ENCODE measurements around the gene RHOT2. TPM values are rescaled to one million over a fixed set of nuclear protein-coding genes. Genes with fewer than 3 reads are reported as not detected.

Gene RHOT2
- total and polyA plus RNA-seq, 10 of the 15 experiments (the other 5 are each of a cell fraction or from before 2014, with no cell fraction given) = 3.7 to 174 (median 69.8) TPM

DNA sequence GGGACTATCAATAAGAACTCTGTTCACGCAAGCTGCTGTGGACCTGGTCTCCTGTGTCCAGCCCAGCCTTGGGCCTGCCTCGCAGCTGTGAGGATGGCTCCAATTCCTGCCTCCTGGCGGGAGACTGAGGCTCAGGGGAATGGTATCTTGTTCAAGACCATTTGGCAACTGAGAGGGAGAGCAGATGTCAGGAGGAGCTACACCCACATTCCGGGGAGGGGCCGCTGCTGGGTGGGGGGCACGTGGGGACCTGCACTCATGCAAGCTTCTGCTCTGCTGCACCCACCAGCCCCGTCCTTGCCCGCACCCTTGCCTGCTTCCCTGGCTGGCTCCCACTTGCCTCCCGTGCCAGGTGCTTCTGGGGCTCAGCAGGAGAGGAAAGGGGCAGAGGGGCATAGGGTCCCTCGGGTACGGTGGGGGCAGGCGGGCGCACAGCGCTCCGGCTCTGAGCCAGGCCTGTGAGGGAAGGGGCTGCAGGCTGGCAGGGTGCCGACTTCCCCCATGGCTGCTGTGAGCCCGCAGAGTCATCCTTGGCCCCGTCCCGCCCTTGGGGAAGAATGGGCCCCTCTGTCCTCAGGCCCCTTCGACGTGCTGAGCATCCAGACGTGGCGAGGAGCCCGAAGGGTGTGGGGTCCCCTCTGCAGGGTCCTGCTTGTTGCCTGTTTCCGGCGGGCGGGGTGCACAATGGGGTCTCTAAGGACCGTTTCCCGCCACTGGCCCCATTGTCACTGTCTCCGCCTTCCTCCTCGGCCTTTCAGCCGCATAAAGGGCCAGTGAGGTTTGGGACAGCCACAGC is 49.7 kb downstream of the RHOT2 start (continued):
- TF ChIP-seq, protein P1, sequence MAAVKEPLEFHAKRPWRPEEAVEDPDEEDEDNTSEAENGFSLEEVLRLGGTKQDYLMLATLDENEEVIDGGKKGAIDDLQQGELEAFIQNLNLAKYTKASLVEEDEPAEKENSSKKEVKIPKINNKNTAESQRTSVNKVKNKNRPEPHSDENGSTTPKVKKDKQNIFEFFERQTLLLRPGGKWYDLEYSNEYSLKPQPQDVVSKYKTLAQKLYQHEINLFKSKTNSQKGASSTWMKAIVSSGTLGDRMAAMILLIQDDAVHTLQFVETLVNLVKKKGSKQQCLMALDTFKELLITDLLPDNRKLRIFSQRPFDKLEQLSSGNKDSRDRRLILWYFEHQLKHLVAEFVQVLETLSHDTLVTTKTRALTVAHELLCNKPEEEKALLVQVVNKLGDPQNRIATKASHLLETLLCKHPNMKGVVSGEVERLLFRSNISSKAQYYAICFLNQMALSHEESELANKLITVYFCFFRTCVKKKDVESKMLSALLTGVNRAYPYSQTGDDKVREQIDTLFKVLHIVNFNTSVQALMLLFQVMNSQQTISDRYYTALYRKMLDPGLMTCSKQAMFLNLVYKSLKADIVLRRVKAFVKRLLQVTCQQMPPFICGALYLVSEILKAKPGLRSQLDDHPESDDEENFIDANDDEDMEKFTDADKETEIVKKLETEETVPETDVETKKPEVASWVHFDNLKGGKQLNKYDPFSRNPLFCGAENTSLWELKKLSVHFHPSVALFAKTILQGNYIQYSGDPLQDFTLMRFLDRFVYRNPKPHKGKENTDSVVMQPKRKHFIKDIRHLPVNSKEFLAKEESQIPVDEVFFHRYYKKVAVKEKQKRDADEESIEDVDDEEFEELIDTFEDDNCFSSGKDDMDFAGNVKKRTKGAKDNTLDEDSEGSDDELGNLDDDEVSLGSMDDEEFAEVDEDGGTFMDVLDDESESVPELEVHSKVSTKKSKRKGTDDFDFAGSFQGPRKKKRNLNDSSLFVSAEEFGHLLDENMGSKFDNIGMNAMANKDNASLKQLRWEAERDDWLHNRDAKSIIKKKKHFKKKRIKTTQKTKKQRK (IDR thresholded peaks at IDR 0.05; ENCODE audit: low read depth, low read length) = no peak
- TF ChIP-seq, protein P2, sequence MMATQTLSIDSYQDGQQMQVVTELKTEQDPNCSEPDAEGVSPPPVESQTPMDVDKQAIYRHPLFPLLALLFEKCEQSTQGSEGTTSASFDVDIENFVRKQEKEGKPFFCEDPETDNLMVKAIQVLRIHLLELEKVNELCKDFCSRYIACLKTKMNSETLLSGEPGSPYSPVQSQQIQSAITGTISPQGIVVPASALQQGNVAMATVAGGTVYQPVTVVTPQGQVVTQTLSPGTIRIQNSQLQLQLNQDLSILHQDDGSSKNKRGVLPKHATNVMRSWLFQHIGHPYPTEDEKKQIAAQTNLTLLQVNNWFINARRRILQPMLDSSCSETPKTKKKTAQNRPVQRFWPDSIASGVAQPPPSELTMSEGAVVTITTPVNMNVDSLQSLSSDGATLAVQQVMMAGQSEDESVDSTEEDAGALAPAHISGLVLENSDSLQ (IDR thresholded peaks at IDR 0.05) = no peak
- TF ChIP-seq TARDBP (IDR thresholded peaks at IDR 0.05; ENCODE audit: borderline replicate concordance) (no peak), SIX5 (IDR thresholded peaks at IDR 0.05; ENCODE audit: low read depth, low read length, severe bottlenecking) (no peak), NR2C2 (IDR thresholded peaks at IDR 0.05; ENCODE audit: borderline replicate concordance, control insufficient read depth, insufficient read length, low read depth) (no peak)

DNA sequence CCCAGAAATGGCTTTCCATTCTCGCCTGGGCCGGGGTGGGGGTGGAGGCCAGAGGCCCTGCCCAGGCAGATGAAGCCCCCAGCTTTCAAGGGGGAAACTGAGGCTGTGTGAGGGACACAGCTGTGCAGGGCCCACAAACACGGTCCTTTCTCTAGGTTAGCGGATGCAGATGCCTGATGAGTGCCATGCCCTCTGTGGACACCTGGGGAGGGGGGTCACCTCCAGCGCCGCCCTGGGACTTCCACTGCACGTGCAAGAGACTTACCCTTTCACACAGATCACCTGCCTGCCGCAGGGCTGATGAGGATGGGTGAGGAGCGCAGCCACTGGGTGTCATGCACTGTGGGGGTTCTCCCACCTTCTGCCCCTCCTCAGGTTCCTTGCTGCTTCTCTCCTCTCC is 50.5 kb downstream of the RHOT2 start:
- CTCF ChIA-PET = no interaction called here
- TF ChIP-seq BMI1 (IDR thresholded peaks at IDR 0.05; ENCODE audit: borderline replicate concordance) (no peak), ZZZ3 (IDR thresholded peaks at IDR 0.05; ENCODE audit: control insufficient read depth, insufficient read length, low read depth) (no peak), ATF7 (IDR thresholded peaks at IDR 0.05; ENCODE audit: low read depth) (no peak), JUNB (IDR thresholded peaks at IDR 0.05) (no peak), NFYB (IDR thresholded peaks at IDR 0.05; ENCODE audit: insufficient read depth, low read depth, low read length) (no peak), ZNF207 (IDR thresholded peaks at IDR 0.05; ENCODE audit: borderline replicate concordance) (no peak), SREBF1 (IDR thresholded peaks at IDR 0.05; ENCODE audit: low read length) (no peak), SMC3 (IDR thresholded peaks at IDR 0.05; ENCODE audit: borderline replicate concordance, low read length) (no peak)
- TF ChIP-seq, protein P3, sequence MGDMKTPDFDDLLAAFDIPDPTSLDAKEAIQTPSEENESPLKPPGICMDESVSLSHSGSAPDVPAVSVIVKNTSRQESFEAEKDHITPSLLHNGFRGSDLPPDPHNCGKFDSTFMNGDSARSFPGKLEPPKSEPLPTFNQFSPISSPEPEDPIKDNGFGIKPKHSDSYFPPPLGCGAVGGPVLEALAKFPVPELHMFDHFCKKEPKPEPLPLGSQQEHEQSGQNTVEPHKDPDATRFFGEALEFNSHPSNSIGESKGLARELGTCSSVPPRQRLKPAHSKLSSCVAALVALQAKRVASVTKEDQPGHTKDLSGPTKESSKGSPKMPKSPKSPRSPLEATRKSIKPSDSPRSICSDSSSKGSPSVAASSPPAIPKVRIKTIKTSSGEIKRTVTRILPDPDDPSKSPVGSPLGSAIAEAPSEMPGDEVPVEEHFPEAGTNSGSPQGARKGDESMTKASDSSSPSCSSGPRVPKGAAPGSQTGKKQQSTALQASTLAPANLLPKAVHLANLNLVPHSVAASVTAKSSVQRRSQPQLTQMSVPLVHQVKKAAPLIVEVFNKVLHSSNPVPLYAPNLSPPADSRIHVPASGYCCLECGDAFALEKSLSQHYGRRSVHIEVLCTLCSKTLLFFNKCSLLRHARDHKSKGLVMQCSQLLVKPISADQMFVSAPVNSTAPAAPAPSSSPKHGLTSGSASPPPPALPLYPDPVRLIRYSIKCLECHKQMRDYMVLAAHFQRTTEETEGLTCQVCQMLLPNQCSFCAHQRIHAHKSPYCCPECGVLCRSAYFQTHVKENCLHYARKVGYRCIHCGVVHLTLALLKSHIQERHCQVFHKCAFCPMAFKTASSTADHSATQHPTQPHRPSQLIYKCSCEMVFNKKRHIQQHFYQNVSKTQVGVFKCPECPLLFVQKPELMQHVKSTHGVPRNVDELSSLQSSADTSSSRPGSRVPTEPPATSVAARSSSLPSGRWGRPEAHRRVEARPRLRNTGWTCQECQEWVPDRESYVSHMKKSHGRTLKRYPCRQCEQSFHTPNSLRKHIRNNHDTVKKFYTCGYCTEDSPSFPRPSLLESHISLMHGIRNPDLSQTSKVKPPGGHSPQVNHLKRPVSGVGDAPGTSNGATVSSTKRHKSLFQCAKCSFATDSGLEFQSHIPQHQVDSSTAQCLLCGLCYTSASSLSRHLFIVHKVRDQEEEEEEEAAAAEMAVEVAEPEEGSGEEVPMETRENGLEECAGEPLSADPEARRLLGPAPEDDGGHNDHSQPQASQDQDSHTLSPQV (IDR thresholded peaks at IDR 0.05) = no peak

More for the DNA sequence above, 50.5 kb downstream of the RHOT2 start:
- intact Hi-C loops (cut with micrococcal nuclease; ENCODE audit: unreplicated experiment) = no loop called here
- FAIRE-seq (no peak), DNase-seq (ENCODE audit: low read depth, low spot score) (no peak), ATAC-seq (no peak)
- in situ Hi-C loops (cut with MboI) = no loop called here
- H3K9me3 ChIP-seq (replicated peaks; ENCODE audit: control insufficient read depth, insufficient read depth, low read length) = no peaks in the 10 kb centered on the region
- no TSS peak for BruUV-seq (replicated peaks)
- WGBS (ENCODE audit: insufficient coverage, insufficient replicate concordance, low lambda C conversion rate, missing lambda C conversion rate) = 83% methylated on average over 9 of the region's 9 CpGs
- H3K4me1 ChIP-seq (ENCODE audit: control insufficient read depth, insufficient read depth, low read length) = peaks cover 10% of the 10 kb centered on the region
- H2AFZ ChIP-seq (ENCODE audit: control insufficient read depth, low read depth, low read length) = no peak overlapping the region
- SMC1A ChIA-PET (ENCODE audit: uncharacterized antibody, unreplicated experiment) = no interaction called here
- no peak overlapping the region for H3K9ac ChIP-seq (ENCODE audit: control insufficient read depth, insufficient read depth, low read length)
- no peak overlapping the region for H3K4me3 ChIP-seq
- 0 out of 2 replicates have a peak, but pooled peaks cover 2% of the 10 kb centered on the region for H4K20me1 ChIP-seq (ENCODE audit: control insufficient read depth, insufficient read depth)
- RAD21 ChIA-PET (ENCODE audit: unreplicated experiment) = no interaction called here
- no peak overlapping the region for H3K4me2 ChIP-seq (ENCODE audit: control insufficient read depth, insufficient read depth)
- H3K27me3 ChIP-seq (replicated peaks in 1 of 2; ENCODE audit: control insufficient read depth in 2 of 2, insufficient read depth in 2 of 2, low read length in 1 of 2) = no peaks in the 10 kb centered on the region
- no peaks in the 10 kb centered on the region; the same call in 1 of the 2 replicates for H3K79me2 ChIP-seq (ENCODE audit: control insufficient read depth, insufficient read depth, low read length)
- POLR2A ChIA-PET = interaction anchor here (0.5 kb wide), 1 partner anchor 25 kb away, joined by 3 read pairs; no protein-coding TSS in a partner anchor
- H3K27ac ChIP-seq (ENCODE audit: control insufficient read depth, insufficient read depth) = no peak overlapping the region
- H3K36me3 ChIP-seq (ENCODE audit: control insufficient read depth in 2 of 2, insufficient read depth in 2 of 2, low read length in 1 of 2) = no peaks in the 10 kb centered on the region

Measured in GM12878 (cell line).